Measurements from ENCODE around the gene ID1. TPM values are rescaled to one million over a fixed set of nuclear protein-coding genes. Genes with fewer than 3 reads are reported as not detected.
"Not testable (repeated sequence)": the region's sequence is repeated elsewhere in the genome, so short reads cannot be mapped to it uniquely, and the experiment has no call there.

The ID1 gene
- total RNA-seq, 1 experiment from 2014 or later, result 125 TPM

- no peak for DNase-seq (ENCODE audit: extremely low read depth, low read depth)
These were observed 8.1 kb upstream of the ID1 start for GRCh38 chr20:31596831-31597480.

- no peak for DNase-seq (ENCODE audit: extremely low read depth, low read depth)
These were observed 7.6 kb upstream of the ID1 start for GRCh38 chr20:31597481-31597855.

GRCh38 chr20:31602431-31602778 is 2.7 kb upstream of the ID1 start:
- no peak for DNase-seq (ENCODE audit: extremely low read depth, low read depth)

- DNase-seq (ENCODE audit: extremely low read depth, low read depth), result no peak
These were observed 2.2 kb upstream of the ID1 start for GRCh38 chr20:31602779-31603441.

GRCh38 chr20:31603822-31604566 is 1.1 kb upstream of the ID1 start:
- peak; percentile 94 for DNase-seq (ENCODE audit: extremely low read depth, low read depth)

GRCh38 chr20:31604567-31605030 is 490 bp upstream of the ID1 start:
- DNase-seq (ENCODE audit: extremely low read depth, low read depth), result no peak

GRCh38 chr20:31605902-31606803 is 1.1 kb downstream of the ID1 start:
- DNase-seq (ENCODE audit: extremely low read depth, low read depth), result no peak

GRCh38 chr20:31606804-31607639 is 1.9 kb downstream of the ID1 start:
- DNase-seq (ENCODE audit: extremely low read depth, low read depth), result peak; percentile 41

GRCh38 chr20:31607640-31608250 is 2.7 kb downstream of the ID1 start:
- DNase-seq (ENCODE audit: extremely low read depth, low read depth), result no peak

- no peak for DNase-seq (ENCODE audit: extremely low read depth, low read depth)
These were observed 3.3 kb downstream of the ID1 start for GRCh38 chr20:31608251-31608945.

- not testable (repeated sequence) for DNase-seq (ENCODE audit: extremely low read depth, low read depth)
These were observed 7.2 kb downstream of the ID1 start for GRCh38 chr20:31612271-31612640.

- DNase-seq (ENCODE audit: extremely low read depth, low read depth), result no peak
These were observed 10.3 kb downstream of the ID1 start for GRCh38 chr20:31615416-31615815.

- no peak for DNase-seq (ENCODE audit: extremely low read depth, low read depth)
These were observed 12.5 kb downstream of the ID1 start for GRCh38 chr20:31617432-31618104.

- DNase-seq (ENCODE audit: extremely low read depth, low read depth), result no peak
These were observed 15.2 kb downstream of the ID1 start for GRCh38 chr20:31620246-31620645.

- not testable (repeated sequence) for DNase-seq (ENCODE audit: extremely low read depth, low read depth)
These were observed 18.0 kb downstream of the ID1 start for GRCh38 chr20:31623123-31623505.

GRCh38 chr20:31626534-31626933 is 21.4 kb downstream of the ID1 start:
- DNase-seq (ENCODE audit: extremely low read depth, low read depth), result not testable (repeated sequence)

GRCh38 chr20:31628057-31628456 is 23.0 kb downstream of the ID1 start:
- not testable (repeated sequence) for DNase-seq (ENCODE audit: extremely low read depth, low read depth)

- DNase-seq (ENCODE audit: extremely low read depth, low read depth), result no peak
These were observed 25.2 kb downstream of the ID1 start for GRCh38 chr20:31630187-31630790.
